Measurements from ENCODE around the gene C1orf53.

DNA sequence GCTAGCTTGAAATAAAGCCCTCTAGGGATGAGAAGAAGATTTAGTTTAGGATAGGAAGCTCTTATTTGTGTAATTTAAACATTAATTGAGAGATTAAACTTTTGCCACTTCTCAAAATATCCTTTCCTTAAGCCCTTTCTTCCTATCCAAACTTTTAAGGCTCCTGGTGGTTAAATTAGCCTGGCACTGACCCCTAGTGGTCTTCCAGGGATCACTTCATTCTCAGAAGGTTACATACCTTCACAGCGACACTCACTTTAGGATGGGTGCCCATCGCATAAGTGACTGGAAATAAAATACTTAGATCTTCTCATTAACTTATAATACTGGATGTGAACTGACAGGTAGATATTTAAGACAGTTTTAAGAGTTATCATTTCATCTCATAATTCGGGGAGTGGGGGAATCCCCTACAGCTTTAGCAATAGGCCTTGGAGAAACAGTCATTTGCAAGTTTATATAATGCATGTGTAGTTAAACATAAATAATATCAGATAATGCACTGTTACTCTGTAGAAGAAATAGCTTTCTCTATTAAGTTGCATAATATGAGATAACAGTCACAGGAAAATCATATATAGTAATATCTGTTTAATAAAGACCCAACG lies 22.2 kb downstream of the C1orf53 start:
- TF ChIP-seq EP300 (IDR thresholded peaks at IDR 0.05) (no peak), POLR2A (IDR thresholded peaks at IDR 0.05; ENCODE audit: low read depth) (no peak), CTCF (IDR thresholded peaks at IDR 0.05) (peak; percentile 51 to 69 (median 61)), POLR2AphosphoS5 (IDR thresholded peaks at IDR 0.05) (no peak)
